T-helper 2 cell (primary cell): ENCODE data around the gene EXOC6B.

Experiments used
- DNase-seq, 5 experiments: peaks; one replicate each; pipeline versions ENCODE4 v3.0.0 to v3.0.0-alpha.2; 2012 to 2022
- total RNA-seq, 2 donors: gene quantifications; one replicate each; lab custom pipeline; 2026; lab: John Stamatoyannopoulos, UW

The EXOC6B gene
- total RNA-seq, result 13.1 to 22.0 reads per million in 2 donors

DNA sequence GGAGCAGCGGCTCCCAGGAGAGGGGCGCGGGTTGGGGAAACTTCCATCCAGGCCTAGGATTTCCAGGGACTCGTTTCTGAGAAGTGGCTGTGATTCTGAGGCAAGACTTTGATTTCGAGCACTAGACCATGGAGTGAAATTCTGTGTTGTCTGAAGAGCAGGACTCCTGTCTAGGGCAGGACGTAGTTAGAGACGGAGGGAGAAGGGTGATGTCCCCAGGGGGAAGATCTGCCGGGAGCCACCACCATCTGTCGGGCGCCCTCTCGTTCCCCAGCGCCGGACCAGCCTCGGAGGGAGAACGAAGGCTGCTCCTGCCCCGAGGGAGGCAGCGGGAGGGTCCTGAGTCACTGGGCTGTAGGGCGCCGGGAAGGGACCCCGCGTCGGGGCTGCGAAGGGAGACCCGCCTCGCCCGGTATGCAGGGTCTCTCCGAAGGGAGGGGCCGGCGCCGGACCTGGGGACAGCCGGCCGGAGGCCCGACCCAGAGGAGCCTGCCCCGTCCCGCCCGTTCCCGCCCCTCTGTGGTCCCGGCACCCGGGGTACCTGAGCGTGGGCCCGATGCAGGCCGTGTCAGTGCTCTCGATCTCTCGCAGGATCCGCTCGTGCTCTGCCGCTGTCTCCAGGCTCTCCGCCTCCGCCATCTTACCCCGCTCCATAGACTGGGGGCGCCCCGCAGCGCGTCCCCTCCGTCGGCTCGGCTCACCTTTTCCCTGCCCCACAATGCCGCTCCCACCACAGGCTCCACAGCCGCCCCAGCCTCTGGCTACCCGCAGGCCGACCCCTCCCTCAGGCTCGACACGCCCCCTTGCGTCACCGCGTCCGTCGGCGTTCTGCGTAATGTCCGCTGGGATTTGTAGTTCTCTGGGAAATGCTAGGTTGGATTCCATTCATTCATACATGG, at the start of gene EXOC6B:
Gene EXOC6B (minus strand): TSS at position 777 of the 899 bp plus-strand sequence.
- DNase-seq, result peak; percentile 54 to 89 (median 78)

DNA sequence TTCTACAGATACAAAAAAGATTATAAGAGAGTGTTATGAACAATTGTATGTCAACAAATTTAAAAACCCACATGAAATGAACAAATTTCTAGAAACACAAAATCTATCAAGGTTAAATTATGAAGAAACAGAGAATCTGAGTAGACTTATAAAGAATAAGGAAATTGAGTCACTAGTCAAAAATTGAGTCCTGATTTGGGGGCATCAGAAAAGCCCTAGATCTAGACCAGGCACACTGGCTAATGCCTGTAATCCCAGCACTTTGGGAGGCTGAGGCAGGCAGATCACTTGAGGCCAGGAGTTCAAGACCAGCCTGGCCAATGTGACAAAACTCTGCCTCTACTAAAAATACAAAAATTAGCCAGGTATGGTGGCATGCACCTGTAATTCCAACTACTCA, 46.0 kb upstream of the EXOC6B start:
- no peak for DNase-seq

- no peak for DNase-seq
These were observed 45.2 kb upstream of the EXOC6B start for GRCh38 chr2:72871060-72871459.

- peak in 1 of 5 experiments; percentile 57 for DNase-seq
These were observed 38.7 kb upstream of the EXOC6B start for GRCh38 chr2:72864500-72864899.

GRCh38 chr2:72863046-72863445, 37.2 kb upstream of the EXOC6B start:
- DNase-seq, result no peak

GRCh38 chr2:72862239-72862988, 36.6 kb upstream of the EXOC6B start:
- DNase-seq, result peak; percentile 65 to 81 (median 76)

GRCh38 chr2:72859831-72860262, 34.0 kb upstream of the EXOC6B start:
- DNase-seq, result peak in 4 of 5 experiments; percentile 26 to 68 (median 30)

- no peak for DNase-seq
These were observed 25.5 kb upstream of the EXOC6B start for GRCh38 chr2:72851333-72851732.

DNA sequence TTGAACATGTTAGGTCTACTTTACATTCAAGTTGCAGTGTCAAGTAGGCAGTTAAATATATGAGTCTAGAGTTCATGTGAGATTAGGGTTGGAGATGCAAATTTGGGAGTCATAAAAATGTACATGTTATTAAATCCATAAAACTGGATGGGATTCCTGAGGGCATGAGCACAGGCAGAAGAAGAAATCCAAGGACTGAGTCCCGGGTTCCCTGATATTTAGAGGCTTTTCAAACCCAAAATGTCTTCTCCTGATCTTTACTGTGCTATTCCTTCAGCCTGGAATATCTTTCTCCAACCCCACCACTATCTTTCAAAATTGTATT, 23.3 kb upstream of the EXOC6B start:
- DNase-seq, result no peak

DNA sequence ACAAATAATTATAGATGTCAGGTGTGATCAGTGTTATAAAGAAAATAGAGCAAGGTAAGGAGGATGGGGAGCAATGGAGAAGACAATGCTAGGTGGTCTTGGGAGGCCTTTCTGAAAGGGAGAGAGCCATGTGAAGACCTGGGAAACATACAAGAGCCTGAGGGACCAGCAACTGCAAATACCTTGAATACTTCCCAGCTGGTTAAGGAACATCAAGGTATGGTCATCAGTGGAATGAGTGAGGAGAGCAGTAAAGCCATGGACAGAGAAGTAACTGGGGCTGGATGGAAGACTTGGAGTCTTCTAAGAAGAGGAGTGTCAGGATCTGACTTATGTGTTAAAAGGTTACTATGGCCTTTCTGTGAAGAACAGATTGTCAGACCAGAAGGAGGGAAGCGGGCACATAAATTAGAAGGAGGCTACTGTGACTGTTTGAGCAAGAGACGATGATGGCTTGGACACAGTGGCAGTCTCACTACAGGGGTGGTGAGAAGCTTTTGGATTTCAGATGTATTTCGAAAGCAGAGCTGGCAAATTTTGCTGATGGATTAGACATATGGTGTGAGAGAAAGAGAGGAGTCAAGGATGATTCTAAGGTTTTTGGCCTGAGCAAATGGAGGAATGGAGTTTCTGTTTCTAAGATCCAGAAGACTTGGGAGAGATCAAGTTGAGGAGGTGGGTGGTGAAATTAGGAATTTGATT, 22.8 kb upstream of the EXOC6B start:
- no peak for DNase-seq

DNA sequence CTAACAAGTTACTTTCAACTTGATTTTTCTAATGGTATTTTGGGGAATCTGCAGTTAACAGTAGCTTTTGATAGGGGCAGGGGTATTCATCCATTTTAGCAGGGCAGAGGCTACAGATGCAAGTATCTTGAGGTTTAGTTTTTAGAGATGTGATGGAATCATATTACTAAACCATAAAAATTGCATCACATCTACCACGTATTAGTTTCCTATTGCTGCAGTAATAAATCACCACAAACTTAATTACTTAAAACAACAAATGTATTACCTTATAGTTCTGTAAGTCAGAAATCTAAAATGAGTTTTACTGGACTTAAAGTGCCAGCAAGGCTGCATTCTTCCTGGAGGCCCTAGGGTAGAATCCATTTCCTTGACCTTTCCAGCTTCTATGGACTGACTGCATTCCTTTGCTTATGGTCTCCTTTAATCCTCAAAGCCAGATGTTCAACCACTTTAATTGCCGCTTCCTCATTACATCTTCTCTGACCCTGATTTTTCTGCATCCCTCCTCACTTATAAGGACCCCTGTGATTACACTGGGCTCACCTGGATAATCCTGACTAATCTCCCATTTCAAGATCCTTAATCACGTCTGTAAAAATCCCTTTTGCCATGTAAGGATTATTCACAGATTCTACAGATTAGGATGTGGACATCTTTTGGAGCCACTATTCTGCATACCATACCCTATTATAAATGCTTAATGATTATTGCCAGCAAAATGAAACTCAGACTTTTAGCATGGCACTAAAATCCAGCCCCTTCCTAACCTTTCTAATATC, 21.9 kb upstream of the EXOC6B start:
- peak in 1 of 5 experiments; percentile 22 for DNase-seq

DNA sequence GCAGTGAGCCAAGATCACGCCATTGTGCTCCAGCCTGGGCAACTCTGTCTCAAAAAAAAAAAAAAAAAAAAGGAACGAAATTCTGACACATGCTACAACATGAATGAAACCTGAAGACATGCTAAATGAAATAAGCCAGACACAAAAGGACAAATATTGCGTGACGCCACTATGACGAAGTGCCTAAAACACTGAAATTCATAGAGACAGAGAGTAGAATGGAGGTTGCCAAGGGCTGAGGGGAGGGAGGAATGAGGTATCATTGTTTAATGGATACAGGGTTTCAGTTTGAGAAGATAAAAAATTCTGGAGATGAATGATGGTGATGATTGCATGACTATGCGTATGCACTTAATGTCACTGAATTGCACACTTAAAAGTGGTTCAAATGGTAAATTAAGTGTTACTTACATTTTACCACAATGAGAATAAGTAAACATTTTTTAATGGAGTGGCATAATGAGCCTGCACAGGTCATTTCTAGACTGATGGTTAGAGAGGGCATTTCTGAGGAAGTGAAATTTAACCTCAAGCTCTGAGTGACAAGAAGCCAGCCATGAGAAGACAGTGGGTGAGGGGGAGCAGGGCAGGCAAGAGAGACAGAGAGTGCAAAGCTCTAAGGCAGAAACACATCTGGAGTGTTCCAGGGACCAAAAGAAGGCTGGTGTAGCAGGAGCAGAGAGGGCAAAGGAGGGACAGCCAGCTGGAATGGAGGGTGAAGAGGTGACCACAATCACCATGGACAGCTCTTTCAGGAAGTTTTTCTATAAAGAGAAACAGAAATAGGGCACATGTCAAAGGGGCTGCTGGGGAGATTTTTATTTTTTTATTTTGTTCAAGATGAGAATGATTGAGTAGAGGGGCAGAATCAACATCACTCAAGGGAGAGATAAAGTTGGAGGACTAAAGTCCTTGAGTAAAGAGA, 20.6 kb upstream of the EXOC6B start:
- peak in 1 of 5 experiments; percentile 88 for DNase-seq

GRCh38 chr2:72843301-72843700, 17.5 kb upstream of the EXOC6B start:
- DNase-seq, result no peak

GRCh38 chr2:72841462-72842125, 15.8 kb upstream of the EXOC6B start:
- DNase-seq, result no peak

DNA sequence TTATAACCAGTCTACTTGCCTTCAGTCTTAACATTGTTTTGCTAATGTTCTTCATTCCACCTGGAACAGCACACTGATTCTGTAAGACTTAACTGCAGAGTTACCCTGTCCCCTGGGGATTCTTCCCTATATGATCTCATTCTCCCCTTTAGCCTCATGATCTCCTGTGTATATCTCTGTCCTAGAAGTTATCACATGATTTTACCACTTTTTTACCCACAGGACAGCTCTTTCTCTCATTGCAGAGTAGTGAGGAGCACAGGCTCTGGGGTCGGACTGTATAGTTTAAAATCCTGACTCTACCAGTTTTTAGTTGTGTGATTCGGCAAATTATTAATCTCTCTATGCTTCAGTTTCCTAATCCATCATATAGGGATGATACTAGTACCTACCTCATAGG, 14.2 kb upstream of the EXOC6B start:
- DNase-seq, result no peak

DNA sequence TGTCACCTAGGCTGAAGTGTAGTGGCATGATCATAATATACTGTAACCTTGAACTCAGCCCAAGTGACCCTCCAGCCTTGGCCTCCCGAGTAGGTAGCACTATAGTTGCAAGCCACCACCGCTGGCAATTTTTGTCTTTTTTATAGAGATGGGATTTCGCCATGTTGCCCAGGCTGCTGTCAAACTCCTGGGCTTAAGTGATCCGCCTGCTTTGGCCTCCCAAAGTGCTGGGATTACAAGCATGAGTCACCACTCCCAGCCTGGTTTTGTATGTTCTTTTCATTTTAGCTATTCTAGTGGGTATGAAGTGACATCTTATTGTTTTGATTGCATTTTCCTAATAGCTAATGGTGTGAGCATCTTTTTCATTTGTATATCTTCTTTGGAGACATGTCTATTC, 11.3 kb upstream of the EXOC6B start:
- DNase-seq, result no peak

DNA sequence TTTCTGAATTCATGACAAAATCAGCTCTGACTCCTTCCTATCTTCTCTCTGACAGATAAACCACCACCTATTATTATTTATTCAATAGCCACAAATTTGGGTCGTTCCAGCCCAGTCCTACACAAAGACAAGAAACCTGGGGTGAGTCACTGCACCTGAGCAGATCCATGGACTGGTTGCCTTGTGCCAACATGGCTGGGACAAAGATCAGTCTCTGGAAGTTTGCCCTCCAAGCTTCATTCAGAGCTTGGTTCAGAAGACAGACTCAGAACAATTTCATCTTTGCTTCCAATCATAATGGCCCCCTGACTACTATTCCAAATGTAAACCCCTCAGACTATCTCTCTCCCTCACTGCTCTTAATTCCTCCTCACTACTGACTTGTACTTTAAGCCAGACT, 9.6 kb upstream of the EXOC6B start:
- no peak for DNase-seq

DNA sequence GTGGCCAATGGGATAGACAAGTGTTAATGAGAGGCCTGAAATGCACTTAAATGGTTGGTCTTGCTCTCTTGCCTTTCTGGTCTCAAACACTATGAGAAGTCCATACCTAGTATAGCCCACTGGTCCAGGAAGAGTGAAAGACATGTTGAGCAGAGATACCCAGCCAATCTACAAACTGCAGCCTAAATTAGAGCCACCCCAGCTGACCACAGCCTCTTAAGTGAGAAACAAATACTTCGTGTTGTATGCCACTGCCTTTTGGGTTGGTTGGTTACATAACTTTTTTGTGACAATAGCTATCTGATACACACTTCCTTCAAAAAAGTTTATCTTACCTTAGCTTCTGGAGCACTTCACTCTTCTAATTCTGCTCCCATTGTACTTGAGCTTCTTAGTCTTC, 8.8 kb upstream of the EXOC6B start:
- no peak for DNase-seq

GRCh38 chr2:72833084-72833714, 7.4 kb upstream of the EXOC6B start:
- DNase-seq, result peak in 1 of 5 experiments; percentile 47

- peak in 1 of 5 experiments; percentile 45 for DNase-seq
These were observed 4.4 kb upstream of the EXOC6B start for GRCh38 chr2:72830273-72830672.
